Activated B cell treated with CpG ODN at 0.5 μM for 24 hours (primary cell): ENCODE measurements around the gene NEURL3. TPM values are rescaled to one million over a fixed set of nuclear protein-coding genes. Genes with fewer than 3 reads are reported as not detected.

Experiments used
- ATAC-seq: fragments of 200-7000 bp; cut with Tn5 transposase; one replicate; pipeline ENCODE4 v1.10.0; 2021; ENCODE audit warnings: low read depth, mild to moderate bottlenecking, moderate library complexity
- CTCF ChIA-PET: fragments of 350-600 bp; sonication (Branson Sonifier 250); formaldehyde crosslinking; loops from one replicate; lab custom pipeline; 2021; ENCODE audit warnings: antibody characterized with exemption; lab: Charles Lee
- POLR2A ChIA-PET: fragments of 350-600 bp; sonication (Branson Sonifier 250); formaldehyde crosslinking; loops from one replicate; lab custom pipeline; 2021; ENCODE audit warnings: antibody characterized with exemption; lab: Charles Lee
- DNase-seq: peaks from one replicate; pipeline ENCODE4 v3.0.0; 2022
- H3K27ac Mint-ChIP-seq: one replicate; pipeline ENCODE4 v1.8.0; 2020; ENCODE audit warnings: mixed read lengths
- H3K27me3 Mint-ChIP-seq: one replicate; pipeline ENCODE4 v1.8.0; 2021; ENCODE audit warnings: mixed read lengths
- H3K36me3 Mint-ChIP-seq: one replicate; pipeline ENCODE4 v1.8.0; 2021; ENCODE audit warnings: low read depth, mixed read lengths
- H3K4me1 Mint-ChIP-seq: one replicate; pipeline ENCODE4 v1.8.0; 2021; ENCODE audit warnings: mixed read lengths
- H3K4me3 Mint-ChIP-seq: one replicate; pipeline ENCODE4 v1.8.0; 2020; ENCODE audit warnings: mild to moderate bottlenecking, mixed read lengths
- H3K9me3 Mint-ChIP-seq: one replicate; pipeline ENCODE4 v1.8.0; 2020; ENCODE audit warnings: mixed read lengths
- CTCF ChIP-seq: fragments of 200-600 bp; IDR thresholded peaks from one replicate; pipeline ENCODE4 v1.8.0; 2022; ENCODE audit warnings: antibody characterized with exemption, mild to moderate bottlenecking
- intact Hi-C: fragments of 100-400 bp; cut with micrococcal nuclease; formaldehyde crosslinking; loops from one replicate; pipeline ENCODE4 v1.15.1; 2024
- total RNA-seq: library from RNA; stranded (reverse); gene quantifications from 2 replicates; pipeline ENCODE4 v1.2.3, GENCODE V29; 2022

NEURL3 gene
- total RNA-seq, 1 donor from 2014 or later, result not detected

GRCh38 chr2:96530474-96531357 is 25.6 kb upstream of the NEURL3 start:
- Mint-ChIP-seq H3K27me3 (no peaks in the 10 kb centered on the region), H3K9me3 (no peaks in the 10 kb centered on the region), H3K4me1 (peaks cover 65% of the 10 kb centered on the region), H3K36me3 (no peaks in the 10 kb centered on the region), H3K27ac (peak overlapping the region; percentile 41), H3K4me3 (no peak overlapping the region)
- TF ChIP-seq CTCF, result no peak
- ChIA-PET CTCF (interaction anchor here (0.5 to 2.2 kb wide), 3 partner anchors 15 to 234 kb away, joined by 3 to 10 read pairs (median 4); no protein-coding TSS in a partner anchor), POLR2A (interaction anchor here (1.2 to 5.2 kb wide), 4 partner anchors 8 to 382 kb away, joined by 3 to 161 read pairs (median 4); partner anchors contain the start of gene ARID5A)
- no peak for ATAC-seq
- intact Hi-C loops, result no loop called here
- peak; percentile 14 for DNase-seq

GRCh38 chr2:96530144-96530430 is 24.9 kb upstream of the NEURL3 start:
- ChIA-PET POLR2A (interaction anchor here (1.2 to 5.2 kb wide), 3 partner anchors 9 to 24 kb away, joined by 3 to 161 read pairs (median 4); partner anchors contain the start of gene ARID5A), CTCF (interaction anchor here (0.6 kb wide), 1 partner anchor 15 kb away, joined by 3 read pairs; no protein-coding TSS in a partner anchor)
- intact Hi-C loops, result no loop called here
- no peaks in the 10 kb centered on the region for H3K36me3 Mint-ChIP-seq
- TF ChIP-seq CTCF, result no peak
- ATAC-seq (no peak), DNase-seq (peak; percentile 14)
- H3K27ac Mint-ChIP-seq, result no peak overlapping the region
- no peaks in the 10 kb centered on the region for H3K9me3 Mint-ChIP-seq
- H3K27me3 Mint-ChIP-seq, result no peaks in the 10 kb centered on the region
- peaks cover 64% of the 10 kb centered on the region for H3K4me1 Mint-ChIP-seq
- H3K4me3 Mint-ChIP-seq, result no peak overlapping the region

DNA sequence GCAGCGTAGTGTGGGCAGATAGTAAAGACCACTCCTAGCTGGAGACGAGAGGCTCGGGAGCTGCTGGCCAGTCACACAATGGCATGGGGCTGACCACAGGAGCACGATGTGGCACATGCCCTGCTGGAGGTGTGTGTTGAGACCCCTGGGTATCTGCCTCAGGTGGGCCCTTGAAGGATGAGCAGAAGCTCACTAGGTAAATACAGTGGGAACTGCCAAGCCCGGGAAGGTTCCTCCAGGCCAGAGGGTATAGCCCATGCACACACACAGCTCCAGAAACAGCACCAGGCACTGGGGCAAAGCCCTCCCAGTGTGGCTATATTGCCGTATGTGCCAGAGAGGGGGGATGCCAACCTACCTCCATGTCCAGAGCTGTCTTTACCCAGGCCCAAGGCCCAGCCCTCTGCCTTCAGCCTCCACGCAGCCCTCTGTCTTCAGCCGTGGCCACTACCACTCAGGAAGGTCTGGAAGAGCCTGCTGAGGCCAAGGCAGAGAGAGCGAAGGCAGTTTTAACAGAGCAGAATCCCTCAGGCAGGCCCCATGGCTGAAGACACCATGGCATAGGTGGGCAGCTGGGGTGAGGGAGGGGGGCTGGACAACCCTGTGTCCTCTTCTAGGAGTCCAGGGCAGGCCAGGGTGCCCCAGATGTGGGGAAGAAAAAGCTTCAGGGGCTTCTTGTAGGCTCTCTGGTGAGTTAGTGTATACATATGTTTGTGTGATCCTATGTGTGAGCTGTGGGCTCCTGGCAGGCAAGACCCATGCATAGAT is 24.4 kb upstream of the NEURL3 start:
- intact Hi-C loops, result no loop called here
- CTCF ChIA-PET, result interaction anchor here (1.7 to 4.5 kb wide), 2 partner anchors 8 to 24 kb away, joined by 11 to 34 read pairs; partner anchors contain the start of gene ARID5A
- Mint-ChIP-seq H3K27me3 (no peaks in the 10 kb centered on the region), H3K36me3 (no peaks in the 10 kb centered on the region), H3K9me3 (no peaks in the 10 kb centered on the region), H3K4me1 (peaks cover 65% of the 10 kb centered on the region), H3K27ac (peak overlapping the region; percentile 83), H3K4me3 (no peak overlapping the region)
- DNase-seq (peak; percentile 15), ATAC-seq (no peak)
- POLR2A ChIA-PET, result interaction anchor here (1.2 to 5.2 kb wide), 3 partner anchors 9 to 25 kb away, joined by 3 to 161 read pairs (median 4); partner anchors contain the start of gene ARID5A
- no peak for TF ChIP-seq CTCF

DNA sequence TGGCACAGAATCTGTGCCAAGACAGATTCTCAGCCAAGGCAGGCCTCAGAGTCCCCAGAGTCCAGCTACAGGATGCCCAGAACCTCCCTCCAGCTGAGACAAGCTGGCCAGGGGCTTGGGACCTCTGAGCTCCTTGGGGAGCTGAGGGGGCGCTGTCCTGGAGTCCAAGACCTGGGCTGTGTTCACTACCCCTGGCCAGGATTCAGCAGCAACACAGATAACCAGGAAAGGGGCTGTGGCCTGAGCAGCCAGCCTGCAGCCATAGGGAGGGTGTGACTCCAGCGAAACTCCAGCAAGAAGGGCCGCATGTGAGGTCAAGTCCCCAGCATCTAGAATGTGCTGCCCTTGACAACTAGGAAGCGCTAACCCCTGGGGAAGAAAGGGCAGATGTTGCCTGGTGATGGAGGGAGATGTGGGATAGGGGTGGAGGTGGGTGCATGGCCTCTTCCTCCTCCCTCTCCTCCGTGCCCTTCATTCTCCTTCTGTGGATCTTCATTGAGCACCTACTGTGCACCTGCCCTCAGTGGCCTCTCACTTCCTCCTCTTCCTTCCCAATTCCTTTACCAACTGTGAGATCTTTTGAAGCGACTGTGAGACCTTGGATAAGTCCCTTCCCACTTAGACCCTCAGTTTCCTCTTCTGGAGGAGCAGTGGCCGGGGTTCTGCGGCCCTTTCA is 23.7 kb upstream of the NEURL3 start:
- Mint-ChIP-seq H3K4me1 (peaks cover 69% of the 10 kb centered on the region), H3K9me3 (no peaks in the 10 kb centered on the region), H3K4me3 (peak overlapping the region; percentile 83), H3K27ac (peak overlapping the region; percentile 83), H3K27me3 (no peaks in the 10 kb centered on the region), H3K36me3 (no peaks in the 10 kb centered on the region)
- DNase-seq (peak; percentile 16), ATAC-seq (no peak)
- no peak for TF ChIP-seq CTCF
- POLR2A ChIA-PET, result interaction anchor here (0.7 to 5.2 kb wide), 11 partner anchors 10 to 383 kb away, joined by 3 to 161 read pairs (median 6); partner anchors contain the start of genes ARID5A, CIAO1, KANSL3 and STARD7
- intact Hi-C loops, result loop anchor here (1.0 kb wide), 2 partner anchors 7 to 43 kb away; partner anchors contain the start of gene ARID5A
- CTCF ChIA-PET, result interaction anchor here (0.7 to 4.5 kb wide), 4 partner anchors 9 to 25 kb away, joined by 4 to 34 read pairs (median 12); partner anchors contain the start of gene ARID5A
